Parathyroid adenoma (tissue), 2 donors: ENCODE results near the gene COBLL1.

Source experiments
- H2AFZ ChIP-seq: fragments of 300-600 bp; sonication (generic); one replicate; pipeline ENCODE4 v1.7.0; 2017; ENCODE audit warnings: antibody characterized with exemption, mild to moderate bottlenecking
- H3K27ac ChIP-seq: fragments of 300-600 bp; sonication (generic); one replicate; pipeline ENCODE4 v1.7.0; 2017
- H3K27me3 ChIP-seq: fragments of 300-600 bp; sonication (generic); one replicate; pipeline ENCODE4 v1.7.0; 2017; ENCODE audit warnings: low read length; ENCODE audit not compliant: control insufficient read depth, insufficient read depth
- H3K36me3 ChIP-seq: fragments of 300-600 bp; sonication (generic); one replicate; pipeline ENCODE4 v1.7.0; 2017; ENCODE audit warnings: low read length; ENCODE audit not compliant: control insufficient read depth, insufficient read depth
- H3K4me1 ChIP-seq: fragments of 300-600 bp; sonication (generic); one replicate; pipeline ENCODE4 v1.7.0; 2017; ENCODE audit warnings: control low read depth
- H3K4me2 ChIP-seq: fragments of 300-600 bp; sonication (generic); one replicate; pipeline ENCODE4 v1.7.0; 2017; ENCODE audit warnings: low read length
- H3K4me3 ChIP-seq: fragments of 300-600 bp; sonication (generic); one replicate; pipeline ENCODE4 v1.7.0; 2017; ENCODE audit warnings: low read depth, low read length
- H3K79me2 ChIP-seq: fragments of 300-600 bp; sonication (generic); one replicate; pipeline ENCODE4 v1.7.0; 2017; ENCODE audit warnings: control low read depth
- H3K9ac ChIP-seq: fragments of 300-600 bp; sonication (generic); one replicate; pipeline ENCODE4 v1.7.0; 2017; ENCODE audit warnings: mild to moderate bottlenecking
- H3K9me3 ChIP-seq: fragments of 300-600 bp; sonication (generic); one replicate; pipeline ENCODE4 v1.7.0; 2017; ENCODE audit warnings: low read length; ENCODE audit not compliant: control insufficient read depth
- CTCF ChIP-seq: fragments of 300-600 bp; sonication (generic); IDR thresholded peaks from one replicate; pipeline ENCODE4 v1.7.0; 2017; ENCODE audit warnings: antibody characterized with exemption, mild to moderate bottlenecking
- donor health status: primary hyperparathyroidism.

The COBLL1 gene

GRCh38 chr2:164813535-164813934 lies 28.1 kb downstream of the COBLL1 start:
- no peak for TF ChIP-seq CTCF
- no peak overlapping the region for H3K9ac ChIP-seq
- peaks cover 3% of the 10 kb centered on the region for H3K4me1 ChIP-seq
- H3K27ac ChIP-seq = no peak overlapping the region
- H3K36me3 ChIP-seq = no peaks in the 10 kb centered on the region
- no peak overlapping the region for H3K4me2 ChIP-seq
- H2AFZ ChIP-seq = no peak overlapping the region
- H3K4me3 ChIP-seq = no peak overlapping the region
- no peaks in the 10 kb centered on the region for H3K27me3 ChIP-seq
- no peaks in the 10 kb centered on the region for H3K9me3 ChIP-seq
- no peaks in the 10 kb centered on the region for H3K79me2 ChIP-seq

- H3K36me3 ChIP-seq = no peaks in the 10 kb centered on the region
- peaks cover 3% of the 10 kb centered on the region for H3K4me1 ChIP-seq
- H3K9ac ChIP-seq = no peak overlapping the region
- no peaks in the 10 kb centered on the region for H3K9me3 ChIP-seq
- no peak overlapping the region for H3K27ac ChIP-seq
- H3K27me3 ChIP-seq = no peaks in the 10 kb centered on the region
- no peak overlapping the region for H2AFZ ChIP-seq
- H3K4me3 ChIP-seq = no peak overlapping the region
- no peaks in the 10 kb centered on the region for H3K79me2 ChIP-seq
- TF ChIP-seq CTCF = no peak
- H3K4me2 ChIP-seq = no peak overlapping the region
These were observed 29.2 kb downstream of the COBLL1 start for GRCh38 chr2:164812378-164812777.

- Histone ChIP-seq H3K36me3 (no peaks in the 10 kb centered on the region), H3K9me3 (no peaks in the 10 kb centered on the region), H3K27me3 (no peaks in the 10 kb centered on the region), H2AFZ (no peak overlapping the region), H3K27ac (no peak overlapping the region), H3K4me2 (no peak overlapping the region), H3K9ac (no peak overlapping the region), H3K4me1 (peaks cover 3% of the 10 kb centered on the region), H3K4me3 (no peak overlapping the region), H3K79me2 (no peaks in the 10 kb centered on the region)
- no peak for TF ChIP-seq CTCF
These were observed 29.8 kb downstream of the COBLL1 start for GRCh38 chr2:164811819-164812218.

- Histone ChIP-seq H3K4me3 (no peak overlapping the region), H3K27ac (no peak overlapping the region), H3K79me2 (no peaks in the 10 kb centered on the region), H3K9ac (no peak overlapping the region), H3K9me3 (no peaks in the 10 kb centered on the region), H3K27me3 (no peaks in the 10 kb centered on the region), H3K4me1 (peaks cover 3% of the 10 kb centered on the region), H2AFZ (no peak overlapping the region), H3K36me3 (no peaks in the 10 kb centered on the region), H3K4me2 (no peak overlapping the region)
- TF ChIP-seq CTCF = no peak
These were observed 30.8 kb downstream of the COBLL1 start for GRCh38 chr2:164810843-164811242.

GRCh38 chr2:164808776-164809175 lies 32.8 kb downstream of the COBLL1 start:
- Histone ChIP-seq H2AFZ (no peak overlapping the region), H3K79me2 (no peaks in the 10 kb centered on the region), H3K4me1 (peaks cover 3% of the 10 kb centered on the region), H3K9me3 (no peaks in the 10 kb centered on the region), H3K9ac (no peak overlapping the region), H3K4me3 (no peak overlapping the region), H3K36me3 (no peaks in the 10 kb centered on the region), H3K27ac (no peak overlapping the region), H3K4me2 (no peak overlapping the region), H3K27me3 (no peaks in the 10 kb centered on the region)
- no peak for TF ChIP-seq CTCF
